LNCAP (cell line): ENCODE results near the gene UBL4B.

ENCODE experiments used
- TF ChIP-seq, protein P1 (sequence below): fragments of 450-650 bp; IDR thresholded peaks from 2 replicates; pipeline ENCODE4 v1.5.1; 2017; ENCODE audit warnings: mild to moderate bottlenecking

UBL4B gene

GRCh38 chr1:110088739-110089316 lies 23.4 kb upstream of the UBL4B start:
- TF ChIP-seq, protein P1, sequence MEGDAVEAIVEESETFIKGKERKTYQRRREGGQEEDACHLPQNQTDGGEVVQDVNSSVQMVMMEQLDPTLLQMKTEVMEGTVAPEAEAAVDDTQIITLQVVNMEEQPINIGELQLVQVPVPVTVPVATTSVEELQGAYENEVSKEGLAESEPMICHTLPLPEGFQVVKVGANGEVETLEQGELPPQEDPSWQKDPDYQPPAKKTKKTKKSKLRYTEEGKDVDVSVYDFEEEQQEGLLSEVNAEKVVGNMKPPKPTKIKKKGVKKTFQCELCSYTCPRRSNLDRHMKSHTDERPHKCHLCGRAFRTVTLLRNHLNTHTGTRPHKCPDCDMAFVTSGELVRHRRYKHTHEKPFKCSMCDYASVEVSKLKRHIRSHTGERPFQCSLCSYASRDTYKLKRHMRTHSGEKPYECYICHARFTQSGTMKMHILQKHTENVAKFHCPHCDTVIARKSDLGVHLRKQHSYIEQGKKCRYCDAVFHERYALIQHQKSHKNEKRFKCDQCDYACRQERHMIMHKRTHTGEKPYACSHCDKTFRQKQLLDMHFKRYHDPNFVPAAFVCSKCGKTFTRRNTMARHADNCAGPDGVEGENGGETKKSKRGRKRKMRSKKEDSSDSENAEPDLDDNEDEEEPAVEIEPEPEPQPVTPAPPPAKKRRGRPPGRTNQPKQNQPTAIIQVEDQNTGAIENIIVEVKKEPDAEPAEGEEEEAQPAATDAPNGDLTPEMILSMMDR, result no peak

DNA sequence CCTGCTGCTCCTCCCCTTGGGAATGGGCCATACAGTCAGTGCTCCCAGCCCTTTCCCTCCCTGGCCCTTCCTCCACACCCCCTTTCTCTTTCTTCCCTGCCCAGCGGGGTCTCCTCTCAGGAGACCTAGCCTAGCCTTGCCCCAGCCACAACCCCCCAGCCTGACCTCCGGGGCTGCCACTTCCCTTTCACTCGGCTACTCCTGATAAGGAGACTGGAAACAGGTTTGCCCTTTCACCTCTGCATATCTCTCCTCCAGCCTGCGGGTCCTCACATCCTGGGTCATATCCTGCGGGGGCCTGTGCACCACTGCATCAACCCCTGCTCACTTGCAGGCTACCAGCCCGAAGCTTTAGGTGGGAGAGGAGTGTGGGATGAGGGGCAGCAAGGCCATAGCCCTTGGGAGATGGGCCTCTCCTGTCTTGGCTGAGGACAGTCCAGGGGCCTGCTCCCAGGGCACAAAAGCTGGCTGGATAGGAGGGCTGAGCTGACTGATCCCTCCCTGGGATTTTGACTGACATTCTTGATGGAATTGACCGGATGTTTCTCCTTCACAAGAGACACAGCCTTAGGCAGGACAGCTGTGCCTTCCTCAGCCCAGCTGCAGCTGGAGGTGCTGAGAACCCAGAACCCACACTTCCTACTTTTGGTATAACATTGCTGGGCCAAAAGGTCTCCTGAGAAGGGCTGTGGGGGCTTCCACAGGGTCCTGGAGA lies 22.5 kb upstream of the UBL4B start:
- TF ChIP-seq, protein P1, result no peak

- TF ChIP-seq, protein P1, result no peak
Measured at GRCh38 chr1:110091381-110091780, 20.9 kb upstream of the UBL4B start.

DNA sequence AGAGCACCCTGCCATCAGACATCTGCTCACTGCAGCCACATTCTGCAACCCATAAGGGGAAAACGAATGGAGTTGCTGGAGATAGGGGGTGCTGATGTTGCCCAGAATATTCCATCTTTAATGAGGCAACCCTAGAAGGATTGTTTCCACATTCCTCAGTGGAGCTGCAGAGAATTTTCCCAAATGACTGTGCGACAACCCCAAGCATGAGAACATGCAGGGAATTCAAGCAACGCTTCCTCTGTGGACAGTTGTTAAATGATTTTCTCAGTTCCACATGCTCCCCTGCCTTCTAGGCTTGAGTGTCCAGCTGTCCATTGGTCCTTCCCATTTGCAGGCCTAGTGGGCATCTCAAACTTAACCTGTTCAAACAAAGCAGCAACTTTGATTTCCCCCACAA lies 20.5 kb upstream of the UBL4B start:
- TF ChIP-seq, protein P1, result no peak

GRCh38 chr1:110092991-110093390 lies 19.3 kb upstream of the UBL4B start:
- TF ChIP-seq, protein P1, result no peak

DNA sequence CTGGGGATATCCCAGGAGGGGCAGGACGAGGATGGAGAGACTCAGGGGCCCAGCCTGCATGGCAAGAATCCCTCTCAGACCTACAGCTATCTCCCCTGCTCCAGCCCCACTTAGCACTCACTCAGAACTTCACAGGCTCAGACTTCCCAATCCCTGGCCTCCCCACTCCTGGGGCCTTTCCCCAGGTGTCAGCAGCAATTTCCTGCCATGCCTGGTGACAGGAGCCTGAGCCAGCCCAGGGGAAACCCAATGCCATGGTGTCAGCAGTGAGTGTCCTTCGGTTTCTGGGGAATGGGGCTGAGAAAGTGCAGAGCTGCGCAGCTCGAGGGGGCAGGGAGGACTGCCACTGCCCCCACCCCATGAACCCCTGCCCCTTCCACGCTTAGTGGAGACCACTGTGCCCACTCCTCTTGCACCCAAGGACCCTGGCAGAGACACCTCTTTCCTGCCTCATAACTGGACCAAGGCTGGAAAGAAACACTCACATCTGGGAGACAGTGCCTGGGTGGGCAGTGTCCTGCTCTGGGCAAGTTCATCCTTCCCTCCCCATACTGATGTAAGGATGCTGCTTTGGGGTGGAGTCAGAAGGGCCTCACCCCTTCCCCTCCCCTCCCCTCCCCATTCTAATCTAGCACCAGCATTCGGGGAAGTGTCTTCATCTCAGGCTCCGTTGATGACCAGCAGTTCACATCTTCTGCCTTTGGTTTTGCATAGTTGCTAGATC lies 17.1 kb upstream of the UBL4B start:
- TF ChIP-seq, protein P1, result no peak

- TF ChIP-seq, protein P1, result no peak
Measured at GRCh38 chr1:110097507-110098221, 14.6 kb upstream of the UBL4B start.
